Activated CD4-positive, CD25-positive, alpha-beta regulatory T cell (primary cell): ENCODE data around the gene ADAMTSL1.

Experiments
- DNase-seq, 4 experiments: peaks; one replicate each; lab custom pipeline; 2025; lab: John Stamatoyannopoulos, UW

ADAMTSL1 gene

GRCh38 chr9:18819418-18819817 is 345.5 kb downstream of the ADAMTSL1 start:
- DNase-seq, result no peak

- no peak for DNase-seq
These were observed 346.7 kb downstream of the ADAMTSL1 start for GRCh38 chr9:18820566-18821095.

- no peak for DNase-seq
These were observed 347.8 kb downstream of the ADAMTSL1 start for GRCh38 chr9:18821788-18822187.

- no peak for DNase-seq
These were observed 348.9 kb downstream of the ADAMTSL1 start for GRCh38 chr9:18822850-18823249.

GRCh38 chr9:18824095-18824666 is 350.2 kb downstream of the ADAMTSL1 start:
- DNase-seq, result no peak

GRCh38 chr9:18825656-18826170 is 351.8 kb downstream of the ADAMTSL1 start:
- DNase-seq, result no peak

- no peak for DNase-seq
These were observed 352.3 kb downstream of the ADAMTSL1 start for GRCh38 chr9:18826248-18826647.

- DNase-seq, result no peak
These were observed 355.1 kb downstream of the ADAMTSL1 start for GRCh38 chr9:18829066-18829465.

- DNase-seq, result no peak
These were observed 355.9 kb downstream of the ADAMTSL1 start for GRCh38 chr9:18829873-18830272.

- DNase-seq, result no peak
These were observed 360.9 kb downstream of the ADAMTSL1 start for GRCh38 chr9:18834740-18835361.

- DNase-seq, result no peak
These were observed 363.4 kb downstream of the ADAMTSL1 start for GRCh38 chr9:18837402-18837801.

GRCh38 chr9:18847576-18848275 is 373.8 kb downstream of the ADAMTSL1 start:
- DNase-seq, result no peak

GRCh38 chr9:18848657-18849056 is 374.7 kb downstream of the ADAMTSL1 start:
- DNase-seq, result no peak

GRCh38 chr9:18849270-18849669 is 375.3 kb downstream of the ADAMTSL1 start:
- DNase-seq, result no peak

GRCh38 chr9:18849890-18850677 is 376.1 kb downstream of the ADAMTSL1 start:
- DNase-seq, result no peak

- DNase-seq, result no peak
These were observed 377.3 kb downstream of the ADAMTSL1 start for GRCh38 chr9:18851069-18851795.

GRCh38 chr9:18855656-18856055 is 381.7 kb downstream of the ADAMTSL1 start:
- no peak for DNase-seq

GRCh38 chr9:18857334-18857733 is 383.4 kb downstream of the ADAMTSL1 start:
- DNase-seq, result no peak

GRCh38 chr9:18857769-18858168 is 383.8 kb downstream of the ADAMTSL1 start:
- DNase-seq, result no peak

- no peak for DNase-seq
These were observed 387.9 kb downstream of the ADAMTSL1 start for GRCh38 chr9:18861609-18862544.
